HUES64 (cell line): ENCODE data around the gene FBXO8.

Experiments
- H3K27ac ChIP-seq: 2 replicates; pipeline ENCODE4 v1.7.0; 2013; ENCODE audit warnings: low read depth, low read length, inconsistent platforms
- H3K27me3 ChIP-seq: 2 replicates; pipeline ENCODE4 v1.6.1; 2013; ENCODE audit warnings: mild to moderate bottlenecking, low read length; ENCODE audit not compliant: insufficient read depth
- H3K36me3 ChIP-seq: 2 replicates; pipeline ENCODE4 v1.6.1; 2013; ENCODE audit warnings: mild to moderate bottlenecking, low read length; ENCODE audit not compliant: insufficient read depth
- H3K4me1 ChIP-seq: 2 replicates; pipeline ENCODE4 v1.6.1; 2013; ENCODE audit warnings: mild to moderate bottlenecking, low read length, moderate library complexity; ENCODE audit not compliant: insufficient read depth
- H3K4me3 ChIP-seq: 2 replicates; pipeline ENCODE4 v1.5.1; 2013; ENCODE audit warnings: mild to moderate bottlenecking, low read length, moderate library complexity
- H3K9ac ChIP-seq: 2 replicates; pipeline ENCODE4 v1.6.1; 2013; ENCODE audit warnings: mild to moderate bottlenecking, low read depth, low read length
- H3K9me3 ChIP-seq: 2 replicates; pipeline ENCODE4 v1.6.1; 2013; ENCODE audit warnings: low read depth, low read length; ENCODE audit not compliant: insufficient read depth
- WGBS: fragments of 150-250, 120-280 bp; methylation state at CpG from one replicate; pipeline ENCODE4 v1.1.7; 2013; ENCODE audit warnings: missing lambda C conversion rate; 5-methylcytosine and 5-hydroxymethylcytosine counted together

Gene FBXO8

GRCh38 chr4:174282836-174283506 lies 496 bp downstream of the FBXO8 start:
- H3K36me3 ChIP-seq = no peaks in the 10 kb centered on the region
- no peaks in the 10 kb centered on the region for H3K27me3 ChIP-seq
- peaks cover 15% of the 10 kb centered on the region; the same call in 1 of the 2 replicates for H3K4me1 ChIP-seq
- peak overlapping the region; percentile 97; the same call in 1 of the 2 replicates for H3K9ac ChIP-seq
- no peaks in the 10 kb centered on the region for H3K9me3 ChIP-seq
- 3% methylated on average over 22 of the region's 22 CpGs for WGBS
- peak overlapping the region; percentile 95 for H3K4me3 ChIP-seq
- H3K27ac ChIP-seq = peak overlapping the region; percentile 97

- Histone ChIP-seq H3K36me3 (no peaks in the 10 kb centered on the region), H3K4me1 (peaks cover 15% of the 10 kb centered on the region; the same call in 1 of the 2 replicates), H3K27me3 (no peaks in the 10 kb centered on the region), H3K4me3 (no peak overlapping the region), H3K9ac (no peak overlapping the region), H3K9me3 (no peaks in the 10 kb centered on the region), H3K27ac (no peak overlapping the region)
Observed at GRCh38 chr4:174281901-174282300, 1.6 kb downstream of the FBXO8 start.

- H3K9ac ChIP-seq = no peak overlapping the region
- no peaks in the 10 kb centered on the region for H3K9me3 ChIP-seq
- no peak overlapping the region for H3K27ac ChIP-seq
- H3K4me3 ChIP-seq = no peak overlapping the region
- H3K27me3 ChIP-seq = no peaks in the 10 kb centered on the region
- H3K36me3 ChIP-seq = no peaks in the 10 kb centered on the region
- 89% methylated on average over 4 of the region's 5 CpGs for WGBS
- peaks cover 15% of the 10 kb centered on the region; the same call in 1 of the 2 replicates for H3K4me1 ChIP-seq
Observed at GRCh38 chr4:174281182-174281737, 2.2 kb downstream of the FBXO8 start.

DNA sequence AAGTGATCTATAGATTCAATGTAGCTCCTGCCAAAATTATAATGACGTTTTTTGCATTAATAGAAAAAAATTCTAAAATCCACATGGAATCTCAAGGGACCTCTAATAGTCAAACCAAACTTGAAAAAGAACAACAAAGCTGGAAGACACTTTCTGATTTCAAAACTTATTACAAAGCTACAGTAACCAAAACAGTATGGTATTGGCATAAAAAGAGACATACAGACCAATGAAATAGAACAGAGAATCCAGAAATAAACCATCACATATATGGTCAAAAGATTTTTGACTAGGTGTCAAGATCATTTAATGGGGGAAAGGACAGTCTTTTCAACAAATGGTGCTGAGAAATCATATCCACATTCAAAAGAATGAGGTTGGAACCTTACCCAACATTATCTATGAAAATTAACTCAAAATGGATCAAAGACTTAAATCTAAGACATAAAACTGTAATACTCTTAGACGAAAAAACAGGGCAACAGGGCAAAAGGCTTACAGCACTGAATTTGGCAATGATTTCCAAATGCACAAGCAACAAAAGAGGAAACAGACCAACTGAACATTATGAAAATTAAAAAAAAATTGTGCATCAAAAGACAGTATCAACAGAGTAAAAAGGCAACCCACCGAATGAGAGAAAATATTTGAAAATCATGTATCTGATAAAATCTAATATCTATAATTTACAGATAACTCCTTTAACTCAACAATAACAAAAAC lies 3.9 kb downstream of the FBXO8 start:
- H3K27ac ChIP-seq = no peak overlapping the region
- H3K36me3 ChIP-seq = no peaks in the 10 kb centered on the region
- 97% methylated on average over 2 of the region's 3 CpGs for WGBS
- H3K4me1 ChIP-seq = peaks cover 6% of the 10 kb centered on the region; the same call in 1 of the 2 replicates
- no peak overlapping the region for H3K9ac ChIP-seq
- H3K4me3 ChIP-seq = no peak overlapping the region
- H3K9me3 ChIP-seq = no peaks in the 10 kb centered on the region
- no peaks in the 10 kb centered on the region for H3K27me3 ChIP-seq

DNA sequence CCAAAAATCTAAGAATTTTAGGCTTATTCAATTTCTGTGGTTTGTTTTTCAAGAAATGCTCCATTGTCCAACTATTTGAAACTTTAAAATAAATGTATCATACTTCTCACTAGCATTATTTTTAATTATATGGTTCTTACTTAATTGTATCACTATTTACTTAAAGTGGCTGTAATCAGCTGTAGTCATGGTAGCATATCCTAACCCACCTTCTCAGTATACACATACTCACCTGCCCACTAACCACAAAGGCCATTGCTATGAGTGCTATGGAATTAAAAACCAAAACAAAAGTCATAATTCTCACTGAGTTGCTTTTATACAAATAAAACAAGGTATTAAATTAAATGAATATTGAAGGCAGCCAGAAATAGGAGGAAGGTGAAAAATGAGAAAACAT lies 5.0 kb downstream of the FBXO8 start:
- H3K4me3 ChIP-seq = no peak overlapping the region
- no peaks in the 10 kb centered on the region for H3K36me3 ChIP-seq
- H3K9ac ChIP-seq = no peak overlapping the region

DNA sequence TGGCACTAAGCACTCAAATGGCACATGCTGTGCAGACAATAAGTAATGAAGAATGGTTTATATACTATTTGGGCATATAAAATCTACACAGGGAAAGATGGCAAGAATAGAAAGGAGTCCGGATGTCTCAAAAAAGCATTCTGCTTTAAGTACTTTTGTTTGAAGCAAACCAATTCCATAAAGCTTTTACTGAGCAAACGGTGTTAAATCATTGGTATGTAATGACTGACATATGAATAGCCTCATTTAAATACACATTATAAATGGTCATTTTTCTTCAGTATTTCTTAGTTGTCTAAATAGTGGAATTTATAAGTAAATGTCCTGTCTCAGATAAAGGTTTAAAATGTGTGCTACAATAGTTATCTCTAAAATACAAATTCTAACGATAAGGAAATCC lies 6.0 kb downstream of the FBXO8 start:
- no peak overlapping the region for H3K27ac ChIP-seq
- no peak overlapping the region for H3K9ac ChIP-seq
- no peaks in the 10 kb centered on the region for H3K27me3 ChIP-seq
- H3K4me1 ChIP-seq = peaks cover 1% of the 10 kb centered on the region; the same call in 1 of the 2 replicates
- no peaks in the 10 kb centered on the region for H3K9me3 ChIP-seq
- H3K36me3 ChIP-seq = no peaks in the 10 kb centered on the region
- H3K4me3 ChIP-seq = no peak overlapping the region
- 91% methylated on average over 1 of the region's 3 CpGs for WGBS

More for the DNA sequence above, 5.0 kb downstream of the FBXO8 start:
- Histone ChIP-seq H3K4me1 (peaks cover 5% of the 10 kb centered on the region; the same call in 1 of the 2 replicates), H3K27me3 (no peaks in the 10 kb centered on the region), H3K9me3 (no peaks in the 10 kb centered on the region), H3K27ac (no peak overlapping the region)

- Histone ChIP-seq H3K27me3 (no peaks in the 10 kb centered on the region), H3K4me3 (no peak overlapping the region), H3K4me1 (no peaks in the 10 kb centered on the region), H3K9ac (no peak overlapping the region), H3K9me3 (no peaks in the 10 kb centered on the region), H3K36me3 (no peaks in the 10 kb centered on the region), H3K27ac (no peak overlapping the region)
- WGBS = 93% methylated on average over 3 of the region's 3 CpGs
Observed at GRCh38 chr4:174275101-174275500, 8.4 kb downstream of the FBXO8 start.

- Histone ChIP-seq H3K36me3 (no peaks in the 10 kb centered on the region), H3K27ac (no peak overlapping the region), H3K4me1 (no peaks in the 10 kb centered on the region), H3K9me3 (no peaks in the 10 kb centered on the region), H3K27me3 (no peaks in the 10 kb centered on the region), H3K9ac (no peak overlapping the region), H3K4me3 (no peak overlapping the region)
- WGBS = 86% methylated on average over 2 of the region's 3 CpGs
Observed at GRCh38 chr4:174274436-174274835, 9.0 kb downstream of the FBXO8 start.

- Histone ChIP-seq H3K4me1 (no peaks in the 10 kb centered on the region), H3K27me3 (no peaks in the 10 kb centered on the region), H3K4me3 (no peak overlapping the region), H3K9me3 (no peaks in the 10 kb centered on the region), H3K36me3 (no peaks in the 10 kb centered on the region), H3K9ac (no peak overlapping the region), H3K27ac (no peak overlapping the region)
- 89% methylated on average over 4 of the region's 5 CpGs for WGBS
Observed at GRCh38 chr4:174273930-174274329, 9.5 kb downstream of the FBXO8 start.

- no peaks in the 10 kb centered on the region for H3K9me3 ChIP-seq
- H3K36me3 ChIP-seq = no peaks in the 10 kb centered on the region
- 74% methylated on average over 2 of the region's 2 CpGs for WGBS
- H3K4me3 ChIP-seq = no peak overlapping the region
- 0 out of 2 replicates have a peak overlapping the region, but pooled peaks have one; percentile 36 for H3K9ac ChIP-seq
- no peaks in the 10 kb centered on the region for H3K4me1 ChIP-seq
- no peak overlapping the region for H3K27ac ChIP-seq
- H3K27me3 ChIP-seq = no peaks in the 10 kb centered on the region
Observed at GRCh38 chr4:174266416-174266815, 17.1 kb downstream of the FBXO8 start.

DNA sequence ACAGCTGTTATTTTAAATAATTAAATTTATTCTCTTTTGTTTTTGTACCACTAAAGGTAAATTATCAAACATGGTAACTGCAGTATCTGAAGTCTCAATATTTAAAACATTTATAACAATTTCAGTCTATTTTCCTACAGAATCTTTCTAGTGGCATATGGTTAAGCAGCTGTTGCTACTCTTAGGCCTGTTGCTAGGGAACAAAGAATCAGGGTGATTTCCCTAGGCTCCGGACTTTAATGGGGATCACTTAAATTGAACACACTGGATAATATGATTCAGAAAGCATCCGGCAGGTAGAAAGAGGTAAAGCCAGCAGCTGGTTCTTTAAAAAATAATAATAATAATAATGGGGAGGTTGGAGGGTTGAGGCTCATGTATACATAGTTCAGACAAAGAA lies 17.6 kb downstream of the FBXO8 start:
- H3K4me1 ChIP-seq = no peaks in the 10 kb centered on the region
- WGBS = 100% methylated on average over 2 of the region's 2 CpGs
- no peaks in the 10 kb centered on the region for H3K9me3 ChIP-seq
- no peak overlapping the region for H3K4me3 ChIP-seq
- no peaks in the 10 kb centered on the region for H3K36me3 ChIP-seq
- no peaks in the 10 kb centered on the region for H3K27me3 ChIP-seq
- no peak overlapping the region for H3K27ac ChIP-seq
- H3K9ac ChIP-seq = no peak overlapping the region
